ENCODE results near the gene DOCK8.

DOCK8 gene

GRCh38 chr9:414595-414994, 199.9 kb downstream of the DOCK8 start:
- no peak for DNase-seq (ENCODE audit: low read depth)

- peak; percentile 1 for DNase-seq (ENCODE audit: low read depth)
Measured at GRCh38 chr9:419571-420171, 205.0 kb downstream of the DOCK8 start.

GRCh38 chr9:421896-422295, 207.2 kb downstream of the DOCK8 start:
- DNase-seq (ENCODE audit: low read depth), result no peak

- no peak for DNase-seq (ENCODE audit: low read depth)
Measured at GRCh38 chr9:426264-426663, 211.6 kb downstream of the DOCK8 start.

- DNase-seq (ENCODE audit: low read depth), result no peak
Measured at GRCh38 chr9:426976-427375, 212.3 kb downstream of the DOCK8 start.

GRCh38 chr9:431701-432100, 217.0 kb downstream of the DOCK8 start:
- DNase-seq (ENCODE audit: low read depth), result no peak

- no peak for DNase-seq (ENCODE audit: low read depth)
Measured at GRCh38 chr9:436482-436881, 221.8 kb downstream of the DOCK8 start.

- no peak for DNase-seq (ENCODE audit: low read depth)
Measured at GRCh38 chr9:437066-437465, 222.4 kb downstream of the DOCK8 start.

GRCh38 chr9:437574-438001, 222.9 kb downstream of the DOCK8 start:
- peak; percentile 42 for DNase-seq (ENCODE audit: low read depth)

GRCh38 chr9:438066-438465, 223.4 kb downstream of the DOCK8 start:
- no peak for DNase-seq (ENCODE audit: low read depth)

- no peak for DNase-seq (ENCODE audit: low read depth)
Measured at GRCh38 chr9:438961-439768, 224.5 kb downstream of the DOCK8 start.

- DNase-seq (ENCODE audit: low read depth), result no peak
Measured at GRCh38 chr9:441126-441525, 226.5 kb downstream of the DOCK8 start.

GRCh38 chr9:444528-444927, 229.9 kb downstream of the DOCK8 start:
- DNase-seq (ENCODE audit: low read depth), result no peak

GRCh38 chr9:445033-445432, 230.4 kb downstream of the DOCK8 start:
- DNase-seq (ENCODE audit: low read depth), result peak; percentile 3

GRCh38 chr9:446074-446699, 231.5 kb downstream of the DOCK8 start:
- DNase-seq (ENCODE audit: low read depth), result no peak

- no peak for DNase-seq (ENCODE audit: low read depth)
Measured at GRCh38 chr9:447230-448025, 232.8 kb downstream of the DOCK8 start.

GRCh38 chr9:450057-450456, 235.4 kb downstream of the DOCK8 start:
- no peak for DNase-seq (ENCODE audit: low read depth)

GRCh38 chr9:450561-450960, 235.9 kb downstream of the DOCK8 start:
- no peak for DNase-seq (ENCODE audit: low read depth)

- no peak for DNase-seq (ENCODE audit: low read depth)
Measured at GRCh38 chr9:453832-454231, 239.2 kb downstream of the DOCK8 start.

- DNase-seq (ENCODE audit: low read depth), result no peak
Measured at GRCh38 chr9:456365-456764, 241.7 kb downstream of the DOCK8 start.

GRCh38 chr9:458590-458989, 243.9 kb downstream of the DOCK8 start:
- DNase-seq (ENCODE audit: low read depth), result no peak

All from EH (cell line).